Stimulated activated CD8-positive, alpha-beta memory T cell treated with anti-CD3 and anti-CD28 coated beads, Interleukin-2, amount 100 ng/mL, for 1 hour (primary cell): ENCODE results near the gene DUSP3.
"Not testable (repeated sequence)": the region's sequence is repeated elsewhere in the genome, so short reads cannot be mapped to it uniquely, and the experiment has no call there.

ENCODE experiments used
- DNase-seq, 2 donors: peaks; one replicate each; pipeline ENCODE4 v3.0.0-alpha.2; 2020; ENCODE audit warnings: low read depth in 2 of 2

The DUSP3 gene

DNA sequence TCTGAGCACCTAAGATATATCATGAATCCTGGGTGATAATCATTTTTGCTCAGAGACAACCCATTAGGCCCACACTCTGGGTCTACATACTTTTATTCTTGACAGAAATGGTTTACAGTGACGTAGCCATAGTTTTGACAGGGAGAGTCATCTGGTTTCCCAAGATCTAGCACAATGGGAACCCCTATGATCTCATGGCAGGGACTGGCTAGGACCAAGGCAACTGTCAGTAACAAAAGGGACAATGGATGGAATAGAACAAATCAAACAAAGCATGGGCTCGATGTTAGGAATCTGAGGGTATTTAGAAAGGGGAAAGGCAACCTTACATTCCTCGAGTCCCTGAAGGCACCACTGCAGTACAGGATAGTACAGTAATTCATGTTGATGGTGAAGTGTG, 22.0 kb upstream of the DUSP3 start:
- no peak for DNase-seq

GRCh38 chr17:43799047-43799446, 20.3 kb upstream of the DUSP3 start:
- DNase-seq, result no peak

DNA sequence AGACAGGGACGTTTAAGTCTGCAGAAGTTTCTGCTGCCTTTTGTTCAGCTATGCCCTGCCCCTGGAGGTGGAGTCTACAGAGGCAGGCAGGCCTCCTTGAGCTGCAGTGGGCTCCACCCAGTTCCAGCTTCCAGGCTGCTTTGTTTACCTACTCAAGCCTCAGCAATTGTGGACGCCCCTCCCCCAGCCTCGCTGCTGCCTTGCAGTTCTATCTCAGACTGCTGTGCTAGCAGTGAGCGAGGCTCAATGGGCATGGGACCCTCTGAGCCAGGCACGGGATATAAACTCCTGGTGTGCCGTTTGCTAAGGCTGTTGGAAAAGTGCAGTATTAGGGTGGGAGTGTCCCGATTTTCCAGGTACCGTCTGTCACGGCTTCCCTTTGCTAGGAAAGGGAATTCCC, 19.2 kb upstream of the DUSP3 start:
- not testable (repeated sequence) for DNase-seq

DNA sequence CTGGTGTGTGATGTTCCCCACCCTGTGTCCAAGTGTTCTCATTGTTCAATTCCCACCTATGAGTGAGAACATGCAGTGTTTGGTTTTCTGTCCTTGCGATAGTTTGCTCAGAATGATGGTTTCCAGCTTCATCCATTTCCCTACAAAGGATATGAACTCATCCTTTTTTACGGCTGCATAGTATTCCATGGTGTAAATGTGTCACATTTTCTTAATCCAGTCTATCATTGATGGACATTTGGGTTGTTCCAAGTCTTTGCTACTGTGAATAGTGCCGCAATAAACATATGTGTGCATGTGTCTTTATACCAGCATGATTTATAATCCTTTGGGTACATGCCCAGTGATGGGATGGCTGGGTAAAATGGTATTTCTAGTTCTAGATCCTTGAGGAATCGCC, 13.9 kb upstream of the DUSP3 start:
- DNase-seq, result not testable (repeated sequence)

DNA sequence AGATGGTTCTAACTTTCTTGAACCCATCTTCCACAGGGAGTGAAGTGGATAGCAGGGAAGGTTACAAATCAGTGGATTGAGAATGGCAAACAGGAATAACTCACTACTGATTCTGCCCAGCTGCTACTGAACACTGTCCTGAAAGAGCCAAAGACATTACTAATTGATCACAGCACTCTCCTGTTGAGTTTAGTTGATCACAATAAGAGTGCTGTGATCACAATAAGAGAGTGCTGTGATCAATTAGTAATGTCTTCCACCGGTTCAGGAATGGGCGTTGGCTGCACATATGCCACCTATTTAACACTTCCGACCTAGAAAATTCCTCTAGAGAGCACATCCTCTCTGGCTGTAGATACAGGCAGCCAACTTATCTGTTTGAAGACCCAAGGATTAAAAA, 12.8 kb upstream of the DUSP3 start:
- no peak for DNase-seq

GRCh38 chr17:43790311-43790940, 11.6 kb upstream of the DUSP3 start:
- no peak for DNase-seq

DNA sequence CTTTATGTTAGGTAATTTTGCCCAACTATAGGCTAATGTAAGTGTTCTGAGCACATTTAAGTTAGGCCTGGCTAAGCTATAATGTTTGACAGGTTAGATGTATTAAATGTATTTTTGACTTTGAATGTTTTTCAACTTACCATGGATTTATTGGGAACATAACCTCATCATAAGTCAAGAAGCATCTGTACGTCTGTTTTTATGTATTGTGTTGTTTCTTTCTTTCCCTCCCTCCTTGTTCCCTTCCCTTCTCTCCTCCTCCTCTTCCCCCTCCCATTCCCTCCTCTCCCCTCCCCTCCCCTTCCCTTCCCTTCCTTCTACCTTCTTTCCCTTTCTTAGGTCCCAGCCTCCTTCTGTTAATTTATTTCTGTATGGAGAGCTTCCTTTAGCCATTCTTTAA, 10.7 kb upstream of the DUSP3 start:
- no peak for DNase-seq

DNA sequence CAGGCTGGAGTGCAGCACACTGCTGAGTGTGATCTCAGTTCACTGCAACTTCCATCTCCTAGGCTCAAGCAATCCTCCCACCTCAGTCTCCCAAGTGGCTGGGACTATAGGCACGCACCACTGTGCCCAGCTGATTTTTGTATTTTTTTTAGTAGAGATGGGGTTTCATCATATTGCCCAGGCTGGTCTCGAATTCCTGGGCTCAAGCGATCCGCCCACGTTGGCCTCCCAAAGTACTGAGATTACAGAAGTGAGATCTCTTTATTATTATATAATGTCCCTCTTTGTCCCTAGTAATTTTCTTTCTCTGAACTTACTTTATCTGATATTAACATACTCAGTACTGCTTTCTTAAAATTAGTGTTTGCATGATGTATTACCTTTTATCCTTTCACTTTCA, 9.8 kb upstream of the DUSP3 start:
- no peak for DNase-seq

GRCh38 chr17:43787728-43788127, 9.0 kb upstream of the DUSP3 start:
- DNase-seq, result no peak

DNA sequence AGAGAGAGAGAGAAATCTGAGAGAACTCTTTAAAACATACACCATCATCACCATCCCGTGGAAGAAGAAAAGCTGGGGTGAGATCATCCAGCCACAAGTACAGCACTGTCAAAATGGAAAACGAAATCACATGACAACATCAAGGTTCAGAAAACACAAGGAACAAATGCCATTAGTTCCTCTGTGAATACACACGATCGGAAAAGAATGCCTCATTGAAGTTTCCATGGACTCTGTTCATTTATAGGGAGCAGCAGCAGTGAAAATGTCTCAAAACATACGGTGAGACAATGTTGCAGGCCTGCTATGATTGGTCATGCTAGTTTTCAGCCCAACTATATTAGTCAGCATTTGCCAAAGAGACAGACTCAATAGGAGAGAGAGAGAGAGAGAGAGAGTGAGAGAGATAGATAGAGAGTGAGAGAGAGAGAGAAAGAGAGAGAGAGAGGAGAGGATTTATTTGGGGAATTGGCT, 5.9 kb upstream of the DUSP3 start:
- no peak for DNase-seq

GRCh38 chr17:43784068-43784467, 5.3 kb upstream of the DUSP3 start:
- DNase-seq, result no peak

GRCh38 chr17:43782913-43783680, 4.3 kb upstream of the DUSP3 start:
- DNase-seq, result no peak

DNA sequence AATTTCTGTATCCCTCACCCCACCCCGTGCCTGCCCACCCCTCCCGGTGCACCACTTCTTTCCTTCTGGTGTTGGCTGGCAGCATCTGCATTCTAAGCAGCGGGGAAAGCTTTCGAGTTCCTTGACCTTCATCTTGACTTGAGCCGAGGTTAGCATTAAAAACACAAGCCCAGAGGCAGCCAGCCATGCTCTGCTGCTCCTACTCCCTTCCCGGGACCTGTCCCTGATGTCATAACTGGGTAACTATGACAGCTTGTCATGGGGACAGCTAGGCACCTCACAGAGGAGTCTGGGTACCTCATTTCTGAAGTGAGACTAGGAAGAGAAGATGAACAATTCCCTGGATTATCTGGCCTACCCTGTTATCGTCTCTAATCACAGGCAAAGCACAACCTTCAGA, 1.4 kb upstream of the DUSP3 start, which contains the start of gene CFAP97D1:
TSS of gene CFAP97D1 (plus strand) at position 301 of the 400 bp plus-strand sequence. CDS start at position 329, 28 bp downstream.
- no peak for DNase-seq

DNA sequence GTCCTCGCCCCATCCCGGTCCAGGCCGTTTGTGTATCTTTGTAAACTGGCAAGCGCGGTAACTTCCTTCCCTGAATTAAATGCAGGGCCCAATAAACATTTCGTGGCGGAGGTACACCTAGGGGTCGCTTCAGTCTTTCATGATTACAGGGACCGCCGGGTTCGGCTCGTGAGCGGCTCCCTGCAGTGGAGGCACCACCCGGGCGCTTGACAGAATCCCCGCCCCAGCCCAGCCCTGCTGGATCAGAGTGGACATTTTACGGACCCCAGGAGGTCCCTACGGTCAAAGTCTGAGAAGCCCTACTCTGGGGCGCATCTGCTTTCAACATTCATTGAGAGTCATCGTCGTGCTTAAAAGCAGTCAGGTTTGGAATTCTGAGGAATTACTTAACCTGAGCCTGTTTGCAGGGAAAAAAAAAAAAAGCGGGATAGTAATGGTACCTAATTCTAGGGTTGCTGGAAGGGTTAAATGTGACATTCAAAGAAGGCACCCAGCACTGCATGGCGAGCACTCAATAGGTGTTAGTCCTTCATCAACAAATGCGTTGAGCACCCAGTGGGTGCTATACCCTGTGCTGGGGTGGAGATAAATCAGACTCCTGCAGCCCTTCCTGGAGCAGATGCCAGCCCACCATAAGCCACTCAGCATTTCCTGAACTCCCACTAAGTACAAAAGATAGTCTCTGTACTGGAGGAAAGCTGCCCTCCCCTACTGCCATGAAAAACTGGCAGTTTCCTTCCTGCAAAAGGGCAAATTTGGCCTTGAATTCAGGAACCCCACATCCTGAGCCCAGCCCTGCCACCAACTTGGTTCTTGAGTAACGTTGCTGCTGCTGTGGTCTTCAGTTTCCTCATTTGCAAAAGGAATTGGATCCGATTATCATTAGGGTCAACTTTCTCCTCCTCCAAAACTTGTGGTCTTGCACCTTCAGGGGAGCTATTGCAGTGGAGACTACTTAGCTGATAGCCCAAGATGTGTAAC, 658 bp upstream of the DUSP3 start:
- DNase-seq, result no peak

DNA sequence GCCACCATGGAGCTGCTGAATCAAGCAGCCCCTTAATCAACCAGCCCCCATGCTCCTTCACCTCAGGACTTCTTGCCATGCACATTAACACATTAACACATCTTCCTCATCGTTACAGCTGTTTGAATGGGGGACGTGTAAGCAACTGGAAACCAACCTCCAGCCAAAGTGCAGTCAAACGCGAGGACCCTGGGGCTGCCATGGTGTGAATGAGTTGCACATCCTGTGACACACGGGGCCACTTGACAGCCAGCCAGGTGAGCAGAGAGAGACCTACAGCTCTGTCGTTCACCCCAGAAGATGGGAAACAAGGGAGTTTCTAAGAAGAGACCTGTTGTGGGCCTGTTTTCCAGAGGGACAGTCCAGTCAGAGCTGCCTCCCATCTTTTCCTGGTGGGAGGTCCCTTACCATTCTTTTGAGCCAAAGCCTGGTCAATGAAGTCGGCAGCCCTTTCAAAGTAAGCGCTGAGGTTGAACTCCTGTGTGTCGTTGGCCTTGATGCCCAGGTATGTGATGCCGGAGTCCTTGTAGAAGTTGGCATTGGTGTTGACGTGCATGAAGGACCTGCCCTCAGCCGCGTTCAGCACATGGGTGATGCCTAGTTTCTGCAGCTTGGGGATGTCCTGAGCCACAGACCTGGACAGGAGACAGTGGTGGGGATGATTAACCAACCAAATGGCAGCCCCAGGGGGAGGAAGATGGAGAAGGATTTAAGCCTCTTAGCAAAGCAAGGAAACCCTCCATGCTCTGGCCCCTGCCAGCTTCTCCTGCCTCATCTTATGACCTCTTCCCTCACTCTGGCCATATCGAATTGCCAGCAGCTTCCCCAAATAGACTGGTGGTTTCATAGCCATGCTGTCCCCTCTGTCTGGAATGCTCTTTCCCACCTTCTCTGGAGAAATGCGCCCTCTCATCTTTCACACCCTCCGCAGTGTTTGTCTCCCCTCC, 4.2 kb downstream of the DUSP3 start:
- no peak for DNase-seq

DNA sequence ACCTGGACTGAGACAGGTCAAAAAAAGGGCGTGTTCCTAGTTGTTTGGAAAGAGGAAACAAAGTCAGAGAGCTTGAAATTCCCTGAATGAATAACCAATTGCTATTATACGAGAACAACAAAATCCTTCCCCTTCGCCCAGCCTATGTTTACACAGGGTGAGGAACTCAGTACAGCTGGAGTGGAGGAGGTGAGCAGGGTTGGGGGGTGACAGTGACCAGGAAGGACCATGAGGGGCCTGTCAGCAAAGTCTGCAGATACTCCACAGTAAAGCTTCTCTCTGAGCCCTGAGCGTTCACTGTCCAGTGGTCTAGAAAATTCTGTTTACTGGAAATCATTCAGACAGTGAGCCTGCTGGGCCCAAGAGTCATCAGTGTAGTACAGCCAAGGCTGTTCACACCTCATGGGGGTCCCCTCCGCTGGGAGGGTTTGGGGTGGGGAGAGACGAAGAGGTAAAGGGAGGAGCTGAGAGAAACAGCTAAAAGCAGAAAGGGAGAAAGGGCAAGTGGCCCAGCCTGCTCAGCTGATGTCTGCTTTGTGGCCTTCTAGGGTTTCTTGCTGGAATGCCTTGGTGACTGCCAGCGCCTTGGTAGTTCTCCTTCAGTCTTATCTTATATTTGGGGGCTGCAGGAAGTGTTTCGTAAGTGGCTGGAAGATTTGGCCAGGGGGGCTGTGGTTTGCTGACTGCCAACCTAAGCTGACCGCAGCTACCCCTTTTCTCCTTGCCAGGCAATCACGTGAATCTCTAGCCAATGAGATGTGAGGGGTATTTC, 5.7 kb downstream of the DUSP3 start:
- no peak for DNase-seq

DNA sequence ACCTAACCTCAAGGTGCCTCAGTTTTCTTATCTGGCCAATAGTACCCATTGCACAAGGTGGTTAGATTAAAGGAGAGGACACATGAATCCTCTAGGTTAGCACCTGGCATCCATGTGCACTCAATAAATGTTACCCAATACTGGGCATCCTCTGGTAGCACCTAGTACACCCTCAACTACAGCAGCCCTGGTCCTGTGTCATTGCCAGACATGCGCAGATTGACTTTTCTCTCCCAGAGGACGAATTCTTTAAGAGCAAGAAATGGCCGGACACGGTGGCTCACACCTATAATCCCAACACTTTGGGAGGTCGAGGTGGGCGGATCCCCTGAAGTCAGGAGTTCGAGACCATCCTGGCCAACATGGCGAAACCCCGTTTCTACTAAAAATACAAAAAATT, 7.3 kb downstream of the DUSP3 start:
- no peak for DNase-seq

- no peak for DNase-seq
Observed at GRCh38 chr17:43770957-43771356, 7.8 kb downstream of the DUSP3 start.

DNA sequence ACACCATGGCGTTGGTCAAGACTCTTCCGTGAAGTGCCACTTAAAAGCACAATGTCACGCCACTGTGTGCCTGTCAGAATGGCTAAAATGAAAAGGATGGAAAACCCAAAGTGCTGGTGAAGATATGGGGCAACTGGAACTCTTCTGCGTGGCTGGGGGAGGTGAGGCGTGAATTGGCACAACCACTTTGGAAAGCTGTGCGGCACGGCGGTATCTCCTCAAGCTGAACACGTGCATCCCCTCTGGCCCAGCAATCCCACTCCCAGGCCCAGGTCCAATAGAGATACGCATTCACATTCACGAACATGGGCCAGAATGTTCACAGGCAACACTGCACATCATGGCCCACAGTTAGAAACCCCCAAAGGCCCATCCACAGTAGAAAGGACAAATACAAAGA, 8.9 kb downstream of the DUSP3 start:
- no peak for DNase-seq

GRCh38 chr17:43769426-43769825, 9.4 kb downstream of the DUSP3 start:
- no peak for DNase-seq
